GM20000 (cell line): ENCODE results near the gene ABCB10.
"Not testable (repeated sequence)": the region's sequence is repeated elsewhere in the genome, so short reads cannot be mapped to it uniquely, and the experiment has no call there.

ENCODE experiments used
- DNase-seq: peaks from one replicate; pipeline ENCODE4 v3.0.0; 2012; ENCODE audit warnings: low spot score
- TF ChIP-seq, protein P1 (sequence below): IDR thresholded peaks from 2 replicates; pipeline ENCODE4 v1.5.1; 2012; ENCODE audit warnings: mild to moderate bottlenecking, control low read depth; ENCODE audit errors: extremely low read depth, missing control alignments

Gene ABCB10

DNA sequence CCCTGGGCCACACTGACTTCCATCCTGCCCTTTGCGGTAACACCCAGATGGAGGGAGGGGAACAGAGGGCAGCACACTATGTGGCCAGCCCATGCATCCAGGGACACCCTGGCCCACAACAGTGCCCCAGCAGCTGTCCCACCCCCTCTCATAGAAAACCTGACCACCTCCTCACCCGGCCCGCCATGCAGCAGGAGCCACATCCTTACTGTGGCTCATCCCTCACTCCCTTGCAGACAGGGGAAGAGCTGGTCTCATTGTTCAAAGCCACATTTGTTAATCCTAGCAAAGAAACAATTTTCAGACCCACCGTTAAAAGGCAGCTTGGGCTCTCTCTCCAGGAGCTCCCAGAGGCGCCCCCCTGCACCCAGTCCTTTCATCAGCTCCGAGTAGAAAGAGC is 27.2 kb downstream of the ABCB10 start:
- DNase-seq: no peak
- TF ChIP-seq, protein P1, sequence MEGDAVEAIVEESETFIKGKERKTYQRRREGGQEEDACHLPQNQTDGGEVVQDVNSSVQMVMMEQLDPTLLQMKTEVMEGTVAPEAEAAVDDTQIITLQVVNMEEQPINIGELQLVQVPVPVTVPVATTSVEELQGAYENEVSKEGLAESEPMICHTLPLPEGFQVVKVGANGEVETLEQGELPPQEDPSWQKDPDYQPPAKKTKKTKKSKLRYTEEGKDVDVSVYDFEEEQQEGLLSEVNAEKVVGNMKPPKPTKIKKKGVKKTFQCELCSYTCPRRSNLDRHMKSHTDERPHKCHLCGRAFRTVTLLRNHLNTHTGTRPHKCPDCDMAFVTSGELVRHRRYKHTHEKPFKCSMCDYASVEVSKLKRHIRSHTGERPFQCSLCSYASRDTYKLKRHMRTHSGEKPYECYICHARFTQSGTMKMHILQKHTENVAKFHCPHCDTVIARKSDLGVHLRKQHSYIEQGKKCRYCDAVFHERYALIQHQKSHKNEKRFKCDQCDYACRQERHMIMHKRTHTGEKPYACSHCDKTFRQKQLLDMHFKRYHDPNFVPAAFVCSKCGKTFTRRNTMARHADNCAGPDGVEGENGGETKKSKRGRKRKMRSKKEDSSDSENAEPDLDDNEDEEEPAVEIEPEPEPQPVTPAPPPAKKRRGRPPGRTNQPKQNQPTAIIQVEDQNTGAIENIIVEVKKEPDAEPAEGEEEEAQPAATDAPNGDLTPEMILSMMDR: no peak

DNA sequence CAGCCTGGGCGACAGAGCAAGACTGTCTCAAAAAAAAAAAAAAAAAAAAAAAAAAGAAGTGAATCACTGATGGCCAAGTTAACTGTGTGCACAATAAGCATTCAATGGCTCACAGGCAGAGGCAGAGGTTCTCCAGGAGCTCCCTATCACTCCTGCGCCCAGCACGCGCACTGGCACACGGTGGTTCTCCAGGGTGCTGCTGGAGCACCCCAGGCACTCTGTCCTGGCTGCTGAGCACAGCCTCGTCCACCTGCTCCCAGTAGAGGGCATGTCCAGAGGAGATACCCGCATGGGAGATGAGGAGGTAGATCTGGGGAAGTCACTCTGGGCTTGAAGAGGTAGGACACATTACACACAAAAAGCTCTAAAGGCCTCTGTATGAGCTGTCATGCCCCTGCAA is 28.9 kb downstream of the ABCB10 start:
- TF ChIP-seq, protein P1: no peak
- no peak for DNase-seq

DNA sequence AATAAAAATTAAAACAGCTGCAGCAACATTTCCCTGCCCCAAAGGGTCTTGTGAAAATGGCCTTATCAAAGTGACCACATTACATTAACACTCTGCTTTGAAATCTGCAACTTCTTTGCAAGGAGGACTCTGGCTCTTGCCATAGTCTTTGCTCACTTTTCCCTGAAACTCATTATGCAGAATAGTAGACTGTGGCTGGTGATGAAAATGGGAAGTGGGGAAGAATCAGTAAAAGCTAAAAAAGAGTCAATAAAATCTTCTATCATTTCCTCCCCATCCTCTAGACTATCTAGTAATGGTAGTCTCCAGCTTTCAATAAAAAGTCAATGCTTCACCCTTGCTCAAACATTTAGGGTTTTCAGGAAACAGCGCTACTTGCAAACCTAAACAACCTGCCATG is 31.8 kb downstream of the ABCB10 start:
- no peak for DNase-seq
- TF ChIP-seq, protein P1: no peak

DNA sequence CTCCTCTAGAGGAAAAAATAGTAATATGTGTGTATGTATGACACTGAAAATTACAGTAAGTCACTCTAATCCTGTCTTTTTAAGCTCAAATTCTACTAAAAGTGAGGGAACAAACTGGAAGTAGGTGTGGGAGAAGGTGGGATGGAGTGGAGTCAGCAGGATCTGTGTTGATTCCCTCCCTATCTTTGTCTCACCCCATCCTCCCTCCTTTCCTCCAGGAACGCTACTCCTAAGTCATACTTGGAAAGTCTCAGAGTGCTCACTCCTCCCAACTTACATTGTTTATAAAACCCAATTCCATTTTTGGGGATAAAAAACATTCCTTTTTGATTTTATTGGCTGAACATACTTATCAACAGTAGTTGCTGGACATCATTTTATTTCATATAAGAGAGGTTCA is 35.5 kb downstream of the ABCB10 start:
- TF ChIP-seq, protein P1: no peak
- no peak for DNase-seq

DNA sequence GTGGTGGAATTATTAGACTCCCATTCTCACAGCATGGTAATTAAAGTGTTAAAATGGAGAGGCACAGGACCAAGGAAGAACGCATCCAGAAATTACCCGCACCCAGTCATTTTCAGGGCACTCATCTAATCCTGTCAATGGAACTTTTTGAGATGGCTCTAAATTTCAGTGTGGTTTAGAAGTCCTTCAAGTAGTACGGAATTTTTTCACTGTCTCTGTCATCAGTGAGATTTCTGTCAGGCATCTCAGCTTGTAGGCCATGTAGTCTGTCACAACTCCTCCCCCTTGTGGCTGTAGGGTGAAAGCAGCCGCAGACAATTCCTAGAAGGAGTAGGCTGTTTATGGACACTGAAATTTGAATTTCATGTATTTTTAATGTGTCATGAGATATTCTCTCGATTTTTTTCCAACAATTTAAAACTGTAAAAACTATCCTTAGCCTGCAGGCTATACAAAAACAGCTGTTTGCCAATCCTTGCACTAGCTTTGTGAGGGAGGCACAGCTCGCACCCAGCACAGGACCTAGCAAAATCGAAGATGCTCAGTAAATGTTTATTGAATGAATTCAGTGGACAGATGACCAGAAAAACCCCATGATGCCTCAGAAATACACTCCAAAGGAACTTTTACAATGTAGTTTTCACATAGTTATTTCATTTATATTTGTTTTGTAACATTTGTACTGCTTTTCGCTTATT is 43.8 kb downstream of the ABCB10 start:
- TF ChIP-seq, protein P1: peak; percentile 71

DNA sequence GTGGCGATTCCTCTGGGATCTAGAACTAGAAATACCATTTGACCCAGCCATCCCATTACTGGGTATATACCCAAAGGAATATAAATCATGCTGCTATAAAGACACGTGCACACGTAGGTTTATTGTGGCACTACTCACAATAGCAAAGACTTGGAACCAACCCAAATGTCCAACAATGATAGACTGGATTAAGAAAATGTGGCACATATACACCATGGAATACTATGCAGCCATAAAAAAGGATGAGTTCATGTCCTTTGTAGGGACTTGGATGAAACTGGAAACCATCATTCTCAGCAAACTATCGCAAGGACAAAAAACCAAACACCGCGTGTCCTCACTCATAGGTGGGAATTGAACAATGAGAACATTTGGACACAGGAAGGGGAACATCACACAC is 46.9 kb downstream of the ABCB10 start:
- DNase-seq: not testable (repeated sequence)

More for the DNA sequence above, 43.8 kb downstream of the ABCB10 start:
- peak; percentile 47 for DNase-seq

DNA sequence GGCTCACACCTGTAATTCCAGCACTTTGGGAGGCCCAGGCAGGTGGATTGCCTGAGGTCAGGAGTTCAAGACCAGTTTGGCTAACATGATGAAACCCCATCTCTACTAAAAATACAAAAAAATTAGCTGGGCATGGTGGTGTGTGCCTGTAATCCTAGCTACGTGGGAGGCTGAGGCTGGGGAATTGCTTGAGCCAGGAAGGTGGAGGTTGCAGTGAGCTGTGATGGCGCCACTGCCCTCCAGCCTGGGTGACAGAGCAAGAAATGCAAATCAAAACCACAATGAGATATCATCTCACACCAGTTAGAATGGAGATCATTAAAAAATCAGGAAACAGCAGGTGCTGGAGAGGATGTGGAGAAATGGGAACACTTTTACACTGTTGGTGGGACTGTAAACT is 47.3 kb downstream of the ABCB10 start:
- DNase-seq: not testable (repeated sequence)

DNA sequence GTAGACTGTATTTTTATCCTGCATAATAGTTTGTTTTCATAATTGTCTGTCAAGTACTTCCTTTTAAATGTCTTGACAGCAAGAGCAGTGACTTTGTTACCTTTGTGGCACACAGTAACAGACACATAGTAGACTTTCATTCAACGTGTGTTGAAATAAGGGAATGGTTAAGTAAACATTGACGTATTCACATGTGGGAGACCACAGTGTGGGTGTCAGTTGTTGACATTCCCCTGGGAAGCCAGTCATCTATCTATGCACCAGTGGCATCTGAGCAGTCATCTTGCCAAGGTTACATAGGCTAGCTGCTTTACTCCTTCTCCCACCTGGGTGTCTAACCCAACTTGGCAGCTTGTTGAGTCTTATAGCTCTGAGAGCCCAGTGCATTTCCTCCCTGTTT is 48.9 kb downstream of the ABCB10 start:
- TF ChIP-seq, protein P1: no peak
- DNase-seq: no peak
